Stimulated activated CD8-positive, alpha-beta memory T cell treated with anti-CD3 and anti-CD28 coated beads, Interleukin-4, amount 100 ng/mL, for 1 hour (primary cell): ENCODE data around the gene STAG3.
A peak's percentile ranks its signal among the peaks of the same experiment; 100 is the strongest.
"Not testable (repeated sequence)": the region's sequence is repeated elsewhere in the genome, so short reads cannot be mapped to it uniquely, and the experiment has no call there.

ENCODE experiments used
- DNase-seq, 2 donors: peaks; one replicate each; pipeline ENCODE4 v3.0.0-alpha.2; 2020; ENCODE audit warnings: low read depth in 2 of 2, low spot score in 1 of 2

The STAG3 gene, protein sequence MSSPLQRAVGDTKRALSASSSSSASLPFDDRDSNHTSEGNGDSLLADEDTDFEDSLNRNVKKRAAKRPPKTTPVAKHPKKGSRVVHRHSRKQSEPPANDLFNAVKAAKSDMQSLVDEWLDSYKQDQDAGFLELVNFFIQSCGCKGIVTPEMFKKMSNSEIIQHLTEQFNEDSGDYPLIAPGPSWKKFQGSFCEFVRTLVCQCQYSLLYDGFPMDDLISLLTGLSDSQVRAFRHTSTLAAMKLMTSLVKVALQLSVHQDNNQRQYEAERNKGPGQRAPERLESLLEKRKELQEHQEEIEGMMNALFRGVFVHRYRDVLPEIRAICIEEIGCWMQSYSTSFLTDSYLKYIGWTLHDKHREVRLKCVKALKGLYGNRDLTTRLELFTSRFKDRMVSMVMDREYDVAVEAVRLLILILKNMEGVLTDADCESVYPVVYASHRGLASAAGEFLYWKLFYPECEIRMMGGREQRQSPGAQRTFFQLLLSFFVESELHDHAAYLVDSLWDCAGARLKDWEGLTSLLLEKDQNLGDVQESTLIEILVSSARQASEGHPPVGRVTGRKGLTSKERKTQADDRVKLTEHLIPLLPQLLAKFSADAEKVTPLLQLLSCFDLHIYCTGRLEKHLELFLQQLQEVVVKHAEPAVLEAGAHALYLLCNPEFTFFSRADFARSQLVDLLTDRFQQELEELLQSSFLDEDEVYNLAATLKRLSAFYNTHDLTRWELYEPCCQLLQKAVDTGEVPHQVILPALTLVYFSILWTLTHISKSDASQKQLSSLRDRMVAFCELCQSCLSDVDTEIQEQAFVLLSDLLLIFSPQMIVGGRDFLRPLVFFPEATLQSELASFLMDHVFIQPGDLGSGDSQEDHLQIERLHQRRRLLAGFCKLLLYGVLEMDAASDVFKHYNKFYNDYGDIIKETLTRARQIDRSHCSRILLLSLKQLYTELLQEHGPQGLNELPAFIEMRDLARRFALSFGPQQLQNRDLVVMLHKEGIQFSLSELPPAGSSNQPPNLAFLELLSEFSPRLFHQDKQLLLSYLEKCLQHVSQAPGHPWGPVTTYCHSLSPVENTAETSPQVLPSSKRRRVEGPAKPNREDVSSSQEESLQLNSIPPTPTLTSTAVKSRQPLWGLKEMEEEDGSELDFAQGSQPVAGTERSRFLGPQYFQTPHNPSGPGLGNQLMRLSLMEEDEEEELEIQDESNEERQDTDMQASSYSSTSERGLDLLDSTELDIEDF

DNA sequence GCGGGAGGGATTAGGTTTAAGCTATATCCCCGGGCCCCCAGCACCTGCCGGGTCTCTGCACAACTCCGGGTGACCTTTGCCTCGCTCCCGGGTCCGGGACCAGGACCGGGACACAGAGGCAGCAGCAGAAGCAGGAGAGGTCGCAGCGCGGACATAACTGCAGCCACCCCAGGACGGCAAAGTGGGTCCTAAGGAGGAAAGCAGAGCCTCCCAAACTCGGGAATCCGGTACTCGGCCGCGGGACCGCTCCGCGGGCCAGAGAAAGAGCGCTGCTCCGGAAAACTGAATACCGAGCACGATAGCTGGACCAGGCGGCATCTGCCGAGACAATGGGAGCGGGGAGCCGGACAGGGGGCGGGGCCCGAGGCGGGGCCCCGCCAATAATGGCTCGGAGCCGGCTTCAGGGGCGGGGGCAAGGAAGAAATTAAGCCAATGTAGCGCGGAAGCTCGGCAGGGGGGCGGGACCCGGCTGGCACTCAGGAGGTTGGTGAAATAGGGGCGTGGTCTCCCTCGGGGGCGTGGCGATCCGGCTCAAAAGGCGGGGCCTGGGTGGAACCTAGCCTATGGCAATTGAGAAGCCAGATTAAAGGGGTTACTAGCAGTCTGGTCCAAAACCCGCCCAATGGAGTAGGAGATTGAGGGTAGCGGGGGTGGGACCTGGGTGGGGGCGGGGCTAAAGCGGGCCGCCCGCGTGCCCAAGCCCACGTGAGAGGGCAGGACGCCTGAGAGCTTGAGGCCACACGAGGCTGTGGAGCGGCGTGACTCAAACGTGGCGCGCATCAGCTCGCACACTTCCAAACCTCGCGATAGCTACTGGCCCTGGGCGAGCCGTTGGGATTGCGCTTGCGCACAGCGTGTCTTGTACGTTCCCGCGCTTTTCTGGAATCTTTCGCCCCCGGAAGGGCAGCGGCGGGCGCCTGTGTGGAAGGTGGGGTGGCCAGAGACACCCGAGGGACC, at the start of gene STAG3, which contains the start of gene GPC2:
TSS of gene STAG3 (plus strand) at position 874 of the 957 bp plus-strand sequence. CDS start 2,639 bp downstream, outside the sequence.
TSS of gene GPC2 (minus strand) at position 337 of the 957 bp plus-strand sequence. CDS start at position 155, 182 bp downstream.
- peak; percentile 89 to 92 for DNase-seq

DNA sequence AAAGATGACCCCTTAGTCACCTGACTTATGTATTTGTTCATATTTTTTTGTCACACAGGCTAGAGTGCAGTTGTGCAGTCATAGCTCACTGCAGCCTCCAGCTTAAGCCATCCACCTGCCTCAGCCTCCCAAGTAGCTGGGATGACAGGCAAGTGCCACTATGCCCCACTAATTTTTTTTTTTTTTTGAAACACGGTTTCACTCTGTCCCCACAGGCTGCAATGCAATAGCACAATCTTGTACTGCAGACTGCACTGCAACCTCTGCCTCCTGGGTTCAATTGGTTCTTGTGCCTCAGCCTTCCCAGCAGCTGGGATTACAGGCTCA, 49.1 kb upstream of the STAG3 start:
- DNase-seq: no peak

GRCh38 chr7:100130220-100130607, 47.5 kb upstream of the STAG3 start:
- DNase-seq: not testable (repeated sequence)

- DNase-seq: peak; percentile 67 to 86
These were observed 46.9 kb upstream of the STAG3 start for GRCh38 chr7:100130608-100131453.

DNA sequence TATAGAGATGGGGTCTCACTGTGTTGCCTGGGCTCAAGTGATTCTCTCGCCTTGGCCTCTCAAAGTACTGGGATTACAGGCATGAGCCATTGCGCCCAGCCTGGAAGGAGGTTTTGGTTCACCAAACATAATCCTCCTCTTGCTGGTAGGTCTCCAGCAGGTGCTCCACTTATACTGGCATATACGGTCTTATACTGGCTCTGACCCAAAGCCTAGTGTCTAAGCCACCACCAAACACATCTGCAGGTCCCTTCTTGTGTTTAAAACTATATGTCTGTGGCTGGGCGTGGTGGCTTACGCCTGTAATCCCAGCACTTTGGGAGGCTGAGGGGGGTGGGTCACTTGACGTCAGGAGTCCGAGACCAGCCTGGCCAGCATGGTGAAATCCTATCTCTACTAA, 45.6 kb upstream of the STAG3 start:
- no peak for DNase-seq

DNA sequence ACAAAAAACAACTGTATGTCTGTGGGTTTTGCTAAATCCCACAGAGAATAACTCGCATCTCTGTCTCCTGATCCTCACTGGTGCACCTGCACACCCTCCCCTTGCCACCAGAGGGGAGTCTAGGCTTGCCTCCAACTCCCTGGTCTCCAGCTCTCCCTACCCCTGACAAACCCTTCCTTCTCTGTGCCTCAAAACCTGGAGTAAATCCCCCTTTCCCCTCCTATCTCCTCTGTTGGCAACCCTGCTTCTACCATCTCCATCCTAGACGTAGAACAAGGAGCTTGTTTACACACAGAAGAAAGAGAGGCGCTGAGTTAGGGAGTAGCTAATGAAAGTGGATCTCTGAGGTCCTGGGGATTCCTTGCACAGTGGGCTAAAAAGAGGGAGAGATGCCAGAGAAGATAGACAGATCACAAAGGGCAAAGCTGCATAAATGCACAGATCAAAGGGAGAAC, 45.0 kb upstream of the STAG3 start:
- no peak for DNase-seq

- no peak for DNase-seq
These were observed 39.6 kb upstream of the STAG3 start for GRCh38 chr7:100137851-100138760.

DNA sequence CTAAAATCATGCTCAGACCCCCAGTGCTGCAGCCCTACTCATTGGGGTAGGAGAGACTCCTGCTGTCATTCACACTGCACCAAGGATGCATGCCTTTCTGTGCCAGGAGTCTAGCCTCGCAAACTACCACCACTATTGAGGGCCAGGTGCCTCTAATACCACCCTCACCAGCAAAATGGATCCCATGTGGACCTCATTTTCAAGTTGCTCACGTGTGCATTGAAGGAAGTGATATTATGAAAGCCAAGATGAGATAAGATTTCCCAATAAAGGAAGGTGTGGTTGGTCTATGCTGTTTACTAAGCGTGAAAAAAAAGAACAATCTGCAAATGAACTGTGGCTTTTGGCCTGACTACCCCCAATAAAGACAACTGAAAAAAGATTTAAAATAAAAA, 36.2 kb upstream of the STAG3 start:
- no peak for DNase-seq

DNA sequence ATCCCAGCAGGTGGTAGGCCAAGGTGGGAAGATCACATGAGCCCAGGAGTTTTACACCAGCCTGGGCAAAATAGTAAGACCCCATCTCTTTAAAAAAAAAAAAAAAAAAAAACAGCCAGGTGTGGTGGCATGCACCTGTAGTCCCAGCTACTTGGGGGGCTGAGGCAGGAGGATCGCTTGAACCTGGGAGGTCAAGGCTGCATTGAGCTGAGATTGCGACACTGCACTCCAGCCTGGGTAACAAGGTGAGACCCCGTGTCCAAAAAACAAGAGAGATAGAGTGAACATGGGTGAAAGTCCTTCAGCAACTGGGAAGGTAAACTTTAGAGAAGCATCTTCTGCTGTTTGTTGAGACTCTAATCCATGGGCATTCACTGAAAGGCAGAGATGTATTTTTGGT, 35.3 kb upstream of the STAG3 start:
- no peak for DNase-seq

DNA sequence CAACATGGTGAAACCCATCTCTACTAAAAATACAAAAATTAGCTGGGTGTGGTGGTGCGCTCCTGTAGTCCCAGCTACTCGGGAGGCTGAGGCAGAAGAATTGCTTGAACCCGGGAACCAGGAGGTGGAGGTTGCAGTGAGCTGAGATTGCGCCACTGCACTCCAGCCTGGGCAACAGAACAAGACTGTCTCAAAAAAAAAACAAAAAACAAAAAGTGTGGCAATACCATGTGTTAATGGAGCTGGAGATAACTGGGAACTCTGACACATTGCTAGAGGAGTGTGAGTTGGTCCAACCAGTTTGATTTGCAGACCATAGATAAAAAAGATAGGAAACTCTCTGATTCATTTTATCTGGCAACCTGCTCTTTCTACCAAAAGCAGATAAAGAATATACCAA, 31.4 kb upstream of the STAG3 start:
- DNase-seq: not testable (repeated sequence)

DNA sequence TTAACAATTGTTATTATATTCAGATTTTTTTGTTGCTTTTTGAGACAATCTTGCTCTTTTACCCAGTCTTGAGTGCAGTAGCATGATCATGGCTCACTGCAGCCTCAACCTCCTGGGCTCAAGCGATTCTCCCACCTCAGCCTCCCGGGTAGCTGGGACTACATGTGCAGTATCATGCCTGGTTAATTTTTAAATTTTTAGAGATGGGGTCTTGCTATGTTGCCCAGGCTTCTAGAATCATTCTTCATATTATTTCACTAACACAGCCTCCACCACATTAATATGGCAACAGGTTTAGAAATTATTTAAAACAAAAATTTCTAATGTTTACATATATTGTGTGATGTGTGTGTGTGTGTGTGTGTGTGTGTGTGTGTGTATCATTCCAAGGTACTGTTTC, 30.4 kb upstream of the STAG3 start:
- DNase-seq: no peak

- no peak for DNase-seq
These were observed 29.5 kb upstream of the STAG3 start for GRCh38 chr7:100148225-100148558.

GRCh38 chr7:100148559-100149328, 29.0 kb upstream of the STAG3 start, which contains the start of gene LAMTOR4:
Gene LAMTOR4, plus strand, starts transcription at chr7:100148918. Its CDS starts 55 bp downstream, at chr7:100148973.
- peak; percentile 88 to 96 for DNase-seq

- DNase-seq: no peak
These were observed 25.3 kb upstream of the STAG3 start for GRCh38 chr7:100152404-100152803.

- DNase-seq: no peak
These were observed 24.6 kb upstream of the STAG3 start for GRCh38 chr7:100152937-100153666.

DNA sequence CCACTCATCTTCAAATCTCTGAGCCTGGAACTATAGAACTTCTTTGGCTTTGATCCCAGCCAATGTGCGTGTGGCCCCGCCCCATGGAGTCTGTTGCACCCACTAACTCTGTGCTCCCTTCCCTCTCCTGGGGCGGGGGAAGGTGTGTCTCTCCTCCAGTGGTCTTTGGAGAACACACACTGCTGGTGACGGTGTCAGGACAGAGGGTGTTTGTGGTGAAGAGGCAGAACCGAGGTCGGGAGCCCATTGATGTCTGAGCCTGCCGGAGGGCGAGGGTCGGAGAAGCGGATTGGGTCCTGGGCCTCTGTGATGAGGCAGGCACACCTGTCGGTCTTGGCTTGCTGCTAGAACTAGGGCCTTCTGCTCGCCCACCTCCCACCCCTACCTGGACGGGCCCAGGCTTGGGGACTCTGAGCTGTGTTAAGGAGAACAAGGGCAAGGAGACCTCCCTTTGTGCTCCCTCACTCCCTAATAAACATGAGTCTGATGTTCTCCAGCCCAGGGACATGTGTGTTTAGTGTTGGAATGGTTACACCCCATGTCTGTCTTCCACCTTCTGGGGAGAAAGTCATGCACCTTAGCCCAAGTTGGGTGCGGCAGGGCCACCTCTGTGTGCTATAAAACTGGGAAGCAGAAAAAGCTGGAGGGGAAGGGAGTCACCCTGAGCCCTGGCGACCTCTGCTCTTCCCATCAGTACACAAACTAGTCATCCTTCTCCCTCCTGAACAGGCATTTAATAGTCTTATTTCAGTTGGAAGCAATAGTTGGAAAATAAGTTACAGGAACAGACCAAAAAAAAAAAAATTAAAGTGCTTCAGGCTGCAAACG, 23.8 kb upstream of the STAG3 start:
- no peak for DNase-seq
